HG02973 (cell line): ENCODE results near the gene SLC36A3.
"Not testable (repeated sequence)": the region's sequence is repeated elsewhere in the genome, so short reads cannot be mapped to it uniquely, and the experiment has no call there.

Experiments used
- ATAC-seq: cut with Tn5 transposase; IDR thresholded peaks from one replicate; pipeline ENCODE4 v1.9.1; 2021; ENCODE audit warnings: moderate library complexity; ENCODE audit not compliant: unreplicated experiment

SLC36A3 gene

GRCh38 chr5:151262532-151262931 lies 41.0 kb downstream of the SLC36A3 start:
- no peak for ATAC-seq

- ATAC-seq, result no peak
Measured at GRCh38 chr5:151259931-151260330, 43.6 kb downstream of the SLC36A3 start.

GRCh38 chr5:151258816-151259215 lies 44.8 kb downstream of the SLC36A3 start:
- ATAC-seq, result no peak

GRCh38 chr5:151258201-151258611 lies 45.4 kb downstream of the SLC36A3 start:
- ATAC-seq, result no peak

- ATAC-seq, result no peak
Measured at GRCh38 chr5:151257731-151258181, 45.8 kb downstream of the SLC36A3 start.

- ATAC-seq, result peak; percentile 39
Measured at GRCh38 chr5:151255621-151256286, 47.8 kb downstream of the SLC36A3 start.

- not testable (repeated sequence) for ATAC-seq
Measured at GRCh38 chr5:151254990-151255389, 48.6 kb downstream of the SLC36A3 start.

GRCh38 chr5:151254556-151254955 lies 49.0 kb downstream of the SLC36A3 start:
- ATAC-seq, result no peak

- no peak for ATAC-seq
Measured at GRCh38 chr5:151253605-151253950, 50.0 kb downstream of the SLC36A3 start.

GRCh38 chr5:151252762-151253604 lies 50.6 kb downstream of the SLC36A3 start, which contains the start of gene GM2A:
Gene GM2A (plus strand): TSS chr5:151253185. CDS start chr5:151253217, 32 bp downstream.
- peak; percentile 78 for ATAC-seq

- ATAC-seq, result no peak
Measured at GRCh38 chr5:151251621-151252020, 51.9 kb downstream of the SLC36A3 start.

- ATAC-seq, result no peak
Measured at GRCh38 chr5:151251001-151251551, 52.5 kb downstream of the SLC36A3 start.

- ATAC-seq, result no peak
Measured at GRCh38 chr5:151250346-151251000, 53.1 kb downstream of the SLC36A3 start.

GRCh38 chr5:151249281-151249680 lies 54.3 kb downstream of the SLC36A3 start:
- ATAC-seq, result no peak

- no peak for ATAC-seq
Measured at GRCh38 chr5:151248651-151249050, 54.9 kb downstream of the SLC36A3 start.

- no peak for ATAC-seq
Measured at GRCh38 chr5:151245680-151246219, 57.8 kb downstream of the SLC36A3 start.

GRCh38 chr5:151244206-151244605 lies 59.4 kb downstream of the SLC36A3 start:
- no peak for ATAC-seq

GRCh38 chr5:151243564-151243963 lies 60.0 kb downstream of the SLC36A3 start:
- no peak for ATAC-seq

- no peak for ATAC-seq
Measured at GRCh38 chr5:151243127-151243526, 60.4 kb downstream of the SLC36A3 start.

- no peak for ATAC-seq
Measured at GRCh38 chr5:151240924-151241635, 62.5 kb downstream of the SLC36A3 start.
